K562 (cell line): ENCODE measurements around the gene RPL34. TPM values are rescaled to one million over a fixed set of nuclear protein-coding genes. Genes with fewer than 3 reads are reported as not detected.

Experiments used
- ATF7 ChIP-seq: fragments of 450-650 bp; IDR thresholded peaks from 2 replicates; pipeline ENCODE4 v1.7.1; 2014; ENCODE audit warnings: mild to moderate bottlenecking, moderate library complexity
- FOXA1 ChIP-seq: fragments of 450-650 bp; IDR thresholded peaks from 2 replicates; pipeline ENCODE4 v1.6.1; 2016; ENCODE audit warnings: mild to moderate bottlenecking, borderline replicate concordance
- FOXO4 ChIP-seq: fragments of 450-650 bp; formaldehyde crosslinking; IDR thresholded peaks from 2 replicates; pipeline ENCODE4 v1.4.0; 2020; ENCODE audit warnings: mild to moderate bottlenecking, moderate library complexity
- GABPA ChIP-seq: fragments of 200-800 bp; sonication (Bioruptor generic); conservative IDR thresholded peaks from 2 replicates; pipeline ENCODE4 v1.6.1; 2016; ENCODE audit warnings: low read depth, missing genetic modification characterization, missing compliant biosample characterization
- HMBOX1 ChIP-seq: sonication (generic); IDR thresholded peaks from 2 replicates; pipeline ENCODE4 v1.6.1; 2016
- KDM5B ChIP-seq: fragments of 200-600 bp; sonication (generic); IDR thresholded peaks from 2 replicates; pipeline ENCODE4 v1.6.1; 2012; ENCODE audit warnings: low read depth, mild to moderate bottlenecking, moderate library complexity, low read length, control low read depth, inconsistent platforms; ENCODE audit not compliant: insufficient replicate concordance
- NR2F6 ChIP-seq: fragments of 450-650 bp; formaldehyde crosslinking; IDR thresholded peaks from 2 replicates; pipeline ENCODE4 v1.4.0; 2020; ENCODE audit warnings: mild to moderate bottlenecking
- PTTG1 ChIP-seq: fragments of 450-650 bp; IDR thresholded peaks from 2 replicates; pipeline ENCODE4 v1.6.1; 2016; ENCODE audit warnings: low read depth, mild to moderate bottlenecking, missing genetic modification characterization, missing compliant biosample characterization
- SAP30 ChIP-seq: fragments of 200-600 bp; sonication (generic); IDR thresholded peaks from 2 replicates; pipeline ENCODE4 v1.6.1; 2012; ENCODE audit warnings: borderline replicate concordance, low read depth, mild to moderate bottlenecking, moderate library complexity, low read length, control low read depth, inconsistent platforms; ENCODE audit not compliant: insufficient read depth, poor library complexity, severe bottlenecking
- SMARCC2 ChIP-seq: fragments of 450-650 bp; IDR thresholded peaks from 2 replicates; pipeline ENCODE4 v1.6.1; 2017; ENCODE audit warnings: antibody characterized with exemption, moderate library complexity, mild to moderate bottlenecking, low read depth
- TOE1 ChIP-seq, 2 experiments: fragments of 450-650 bp in 1 of 2; sonication (generic) in 1 of 2; formaldehyde crosslinking in 1 of 2; IDR thresholded peaks; 2 replicates each; pipeline versions ENCODE4 v1.7.1 to v1.8.0; 2016 to 2022; ENCODE audit warnings: borderline replicate concordance in 2 of 2, mild to moderate bottlenecking in 2 of 2, antibody characterized with exemption in 1 of 2, inconsistent platforms in 1 of 2, low read depth in 1 of 2, missing genetic modification reagents in 1 of 2, moderate library complexity in 1 of 2
- polyA plus RNA-seq, 8 experiments: library from polyadenylated mRNA; depleted of rRNA in 4 of 8; stranded (reverse) in 5 of 8; unstranded in 3 of 8; fragments of >200 nt; fragmentation: Nextera tagmentation in 2 of 8; fragmentation: Illumina TruSeq in 1 of 8; extraction: Ambion mirVana in 2 of 8; extraction: Trizol in 1 of 8; gene quantifications; 2 replicates each; pipeline versions ENCODE4 v1.2.1 to v1.2.3, GENCODE V29; 2011 to 2014; ENCODE audit warnings: inconsistent platforms in 1 of 8, missing spikeins in 1 of 8
- total RNA-seq, 7 experiments: library from RNA; depleted of rRNA in 6 of 7; stranded (reverse); fragments of >200 nt in 6 of 7; fragmentation: Illumina TruSeq in 2 of 7; extraction: Trizol in 2 of 7; gene quantifications; 2 replicates each; pipeline versions ENCODE4 v1.2.1 to v1.2.3, GENCODE V29; 2011 to 2021; ENCODE audit warnings: low replicate concordance in 1 of 7
- TF ChIP-seq, protein P1 (sequence below): sonication (generic); formaldehyde crosslinking; IDR thresholded peaks from 2 replicates; pipeline ENCODE4 v1.8.0; 2022; ENCODE audit warnings: mild to moderate bottlenecking, missing genetic modification reagents
- TF ChIP-seq, protein P2 (sequence below), 2 experiments: fragments of 450-650 bp; conservative IDR thresholded peaks; 2 replicates each; pipeline ENCODE4 v1.6.1; 2017; ENCODE audit warnings: mild to moderate bottlenecking in 2 of 2, moderate library complexity in 2 of 2

Gene RPL34
- total and polyA plus RNA-seq, 9 of the 15 experiments (the other 6 are each of a cell fraction or from before 2014, with no cell fraction given): 1,612 to 4,502 (median 2,593) TPM

GRCh38 chr4:108650212-108651013 is 30.0 kb downstream of the RPL34 start, which contains the start of gene OSTC (continued):
- TF ChIP-seq FOXO4 (CRISPR knock-in tag) (no peak), NR2F6 (CRISPR knock-in tag) (no peak), KDM5B (peak; percentile 93), GABPA (tag) (peak; percentile 78), TOE1 (IDR thresholded peaks at IDR 0.05; ENCODE audit: borderline replicate concordance) (peak; percentile 93), TOE1 (CRISPR knock-in tag; IDR thresholded peaks at IDR 0.05; ENCODE audit: borderline replicate concordance, low read depth) (no peak), SMARCC2 (no peak), FOXA1 (no peak), PTTG1 (no peak), SAP30 (peak; percentile 44), ATF7 (peak; percentile 63), HMBOX1 (no peak)
- TF ChIP-seq, protein P1, sequence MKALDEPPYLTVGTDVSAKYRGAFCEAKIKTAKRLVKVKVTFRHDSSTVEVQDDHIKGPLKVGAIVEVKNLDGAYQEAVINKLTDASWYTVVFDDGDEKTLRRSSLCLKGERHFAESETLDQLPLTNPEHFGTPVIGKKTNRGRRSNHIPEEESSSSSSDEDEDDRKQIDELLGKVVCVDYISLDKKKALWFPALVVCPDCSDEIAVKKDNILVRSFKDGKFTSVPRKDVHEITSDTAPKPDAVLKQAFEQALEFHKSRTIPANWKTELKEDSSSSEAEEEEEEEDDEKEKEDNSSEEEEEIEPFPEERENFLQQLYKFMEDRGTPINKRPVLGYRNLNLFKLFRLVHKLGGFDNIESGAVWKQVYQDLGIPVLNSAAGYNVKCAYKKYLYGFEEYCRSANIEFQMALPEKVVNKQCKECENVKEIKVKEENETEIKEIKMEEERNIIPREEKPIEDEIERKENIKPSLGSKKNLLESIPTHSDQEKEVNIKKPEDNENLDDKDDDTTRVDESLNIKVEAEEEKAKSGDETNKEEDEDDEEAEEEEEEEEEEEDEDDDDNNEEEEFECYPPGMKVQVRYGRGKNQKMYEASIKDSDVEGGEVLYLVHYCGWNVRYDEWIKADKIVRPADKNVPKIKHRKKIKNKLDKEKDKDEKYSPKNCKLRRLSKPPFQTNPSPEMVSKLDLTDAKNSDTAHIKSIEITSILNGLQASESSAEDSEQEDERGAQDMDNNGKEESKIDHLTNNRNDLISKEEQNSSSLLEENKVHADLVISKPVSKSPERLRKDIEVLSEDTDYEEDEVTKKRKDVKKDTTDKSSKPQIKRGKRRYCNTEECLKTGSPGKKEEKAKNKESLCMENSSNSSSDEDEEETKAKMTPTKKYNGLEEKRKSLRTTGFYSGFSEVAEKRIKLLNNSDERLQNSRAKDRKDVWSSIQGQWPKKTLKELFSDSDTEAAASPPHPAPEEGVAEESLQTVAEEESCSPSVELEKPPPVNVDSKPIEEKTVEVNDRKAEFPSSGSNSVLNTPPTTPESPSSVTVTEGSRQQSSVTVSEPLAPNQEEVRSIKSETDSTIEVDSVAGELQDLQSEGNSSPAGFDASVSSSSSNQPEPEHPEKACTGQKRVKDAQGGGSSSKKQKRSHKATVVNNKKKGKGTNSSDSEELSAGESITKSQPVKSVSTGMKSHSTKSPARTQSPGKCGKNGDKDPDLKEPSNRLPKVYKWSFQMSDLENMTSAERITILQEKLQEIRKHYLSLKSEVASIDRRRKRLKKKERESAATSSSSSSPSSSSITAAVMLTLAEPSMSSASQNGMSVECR (CRISPR knock-in tag): 0 out of 2 replicates have a peak, but pooled peaks have one; percentile 20
- TF ChIP-seq, protein P2, sequence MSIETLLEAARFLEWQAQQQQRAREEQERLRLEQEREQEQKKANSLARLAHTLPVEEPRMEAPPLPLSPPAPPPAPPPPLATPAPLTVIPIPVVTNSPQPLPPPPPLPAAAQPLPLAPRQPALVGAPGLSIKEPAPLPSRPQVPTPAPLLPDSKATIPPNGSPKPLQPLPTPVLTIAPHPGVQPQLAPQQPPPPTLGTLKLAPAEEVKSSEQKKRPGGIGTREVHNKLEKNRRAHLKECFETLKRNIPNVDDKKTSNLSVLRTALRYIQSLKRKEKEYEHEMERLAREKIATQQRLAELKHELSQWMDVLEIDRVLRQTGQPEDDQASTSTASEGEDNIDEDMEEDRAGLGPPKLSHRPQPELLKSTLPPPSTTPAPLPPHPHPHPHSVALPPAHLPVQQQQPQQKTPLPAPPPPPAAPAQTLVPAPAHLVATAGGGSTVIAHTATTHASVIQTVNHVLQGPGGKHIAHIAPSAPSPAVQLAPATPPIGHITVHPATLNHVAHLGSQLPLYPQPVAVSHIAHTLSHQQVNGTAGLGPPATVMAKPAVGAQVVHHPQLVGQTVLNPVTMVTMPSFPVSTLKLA (conservative IDR thresholded peaks at IDR 0.05): peak; percentile 94 to 96
